ENCODE data around the gene GET4.

- TF ChIP-seq POLR2A (IDR thresholded peaks at IDR 0.05; ENCODE audit: extremely low read depth, insufficient read length) (no peak), CTCF (IDR thresholded peaks at IDR 0.05; ENCODE audit: low read depth, low read length) (no peak), MAX (IDR thresholded peaks at IDR 0.05; ENCODE audit: low read depth, low read length) (no peak), MYC (IDR thresholded peaks at IDR 0.05; ENCODE audit: low read depth, low read length) (no peak)
Observed at GRCh38 chr7:877312-878232, 1.2 kb downstream of the GET4 start.
